Measurements from ENCODE around the gene ZNF208. TPM values are rescaled to one million over a fixed set of nuclear protein-coding genes. Genes with fewer than 3 reads are reported as not detected.

ZNF208 gene
- total and polyA plus RNA-seq, 2 donors (not counting 1 experiment from before 2014, with no cell fraction given): 4.0 to 11.4 TPM

DNA sequence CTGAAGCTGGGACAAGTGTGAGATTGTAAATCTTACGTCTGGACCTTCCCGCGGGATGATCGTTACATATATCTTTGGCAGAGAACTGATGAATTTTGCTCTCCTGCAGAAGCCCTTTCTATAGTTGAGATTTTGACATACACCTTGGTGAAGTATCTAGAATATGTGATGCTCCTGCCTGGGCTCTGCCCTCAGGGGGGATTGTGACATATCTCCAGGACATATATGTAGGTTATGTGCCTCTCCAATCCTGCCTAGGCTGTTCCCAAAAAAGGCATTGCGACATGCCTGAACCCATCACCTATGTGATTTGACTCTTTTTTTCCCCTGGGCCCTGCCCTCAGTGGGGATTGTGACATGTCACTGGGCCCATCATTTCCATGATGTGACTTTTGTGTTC is 76.6 kb downstream of the ZNF208 start:
- Histone ChIP-seq H3K9me3 (ENCODE audit: control extremely low read depth in 1 of 3, control insufficient read depth in 2 of 3, insufficient read depth in 1 of 3, low read length in 2 of 3) (peaks cover 0 to 8% (median 1%) of the 10 kb centered on the region in 3 donors), H3K4me1 (ENCODE audit: control insufficient read depth in 2 of 2, insufficient read depth in 2 of 2, low read length in 2 of 2) (no peaks in the 10 kb centered on the region), H3K4me2 (replicated peaks; ENCODE audit: low read depth, low read length, poor library complexity, severe bottlenecking) (no peak overlapping the region), H3K79me2 (ENCODE audit: control insufficient read depth, insufficient read depth, low read length) (no peaks in the 10 kb centered on the region), H3K36me3 (replicated peaks in 1 of 2; ENCODE audit: control extremely low read depth in 1 of 2, control insufficient read depth in 1 of 2, extremely low read depth in 1 of 2, insufficient read depth in 2 of 2, low read length in 1 of 2) (no peaks in the 10 kb centered on the region), H4K20me1 (ENCODE audit: control insufficient read depth, insufficient read depth, low read length, poor library complexity, severe bottlenecking) (no peaks in the 10 kb centered on the region), H3K4me3 (ENCODE audit: control extremely low read depth in 1 of 5, extremely low read depth in 1 of 5, insufficient read depth in 1 of 5, low read depth in 2 of 5, low read length in 4 of 5) (no peak overlapping the region), H3K27me3 (replicated peaks in 1 of 4; ENCODE audit: control extremely low read depth in 1 of 4, control insufficient read depth in 3 of 4, insufficient read depth in 4 of 4, low read length in 3 of 4) (no peaks in the 10 kb centered on the region), H3K27ac (ENCODE audit: low read length in 2 of 2) (no peak overlapping the region), H2AFZ (ENCODE audit: insufficient read depth, low read depth, low read length, poor library complexity, severe bottlenecking) (no peak overlapping the region), H3K9ac (ENCODE audit: low read length) (no peak overlapping the region)
- Mint-ChIP-seq H3K27ac (no peak overlapping the region), H3K4me1 (no peaks in the 10 kb centered on the region), H3K27me3 (no peaks in the 10 kb centered on the region), H3K4me3 (no peak overlapping the region), H3K9me3 (ENCODE audit: insufficient read depth) (peaks cover 3% of the 10 kb centered on the region)
- POLR2A ChIA-PET: no interaction called here
- CTCF ChIA-PET: no interaction called here
- TF ChIP-seq CTCF (IDR thresholded peaks at IDR 0.05) (no peak), EZH2 (IDR thresholded peaks at IDR 0.05; ENCODE audit: borderline replicate concordance, insufficient read depth, low read depth, low read length, poor library complexity, severe bottlenecking) (no peak)
- intact Hi-C loops (cut with micrococcal nuclease): no loop called here
- ATAC-seq (ENCODE audit: low read depth) (no peak), DNase-seq (no peak)
- WGBS (ENCODE audit: insufficient coverage): 96% methylated on average over 4 of the region's 5 CpGs

- H3K4me3 ChIP-seq (ENCODE audit: control extremely low read depth in 1 of 5, extremely low read depth in 1 of 5, insufficient read depth in 1 of 5, low read depth in 2 of 5, low read length in 4 of 5): no peak overlapping the region
- H3K4me1 ChIP-seq (ENCODE audit: control insufficient read depth in 2 of 2, insufficient read depth in 2 of 2, low read length in 2 of 2): no peaks in the 10 kb centered on the region
- Mint-ChIP-seq H3K27ac (no peak overlapping the region), H3K4me3 (no peak overlapping the region), H3K27me3 (no peaks in the 10 kb centered on the region), H3K9me3 (ENCODE audit: insufficient read depth) (peaks cover 18% of the 10 kb centered on the region), H3K4me1 (no peaks in the 10 kb centered on the region)
- intact Hi-C loops (cut with micrococcal nuclease): no loop called here
- DNase-seq (no peak), ATAC-seq (ENCODE audit: low read depth) (no peak)
- no peak for TF ChIP-seq CTCF (IDR thresholded peaks at IDR 0.05)
- no peak for TF ChIP-seq EZH2 (IDR thresholded peaks at IDR 0.05; ENCODE audit: borderline replicate concordance, insufficient read depth, low read depth, low read length, poor library complexity, severe bottlenecking)
- H3K27me3 ChIP-seq (replicated peaks in 1 of 4; ENCODE audit: control extremely low read depth in 1 of 4, control insufficient read depth in 3 of 4, insufficient read depth in 4 of 4, low read length in 3 of 4): no peaks in the 10 kb centered on the region
- H3K79me2 ChIP-seq (ENCODE audit: control insufficient read depth, insufficient read depth, low read length): no peaks in the 10 kb centered on the region
- ChIA-PET CTCF (no interaction called here), POLR2A (no interaction called here)
- H3K36me3 ChIP-seq (replicated peaks in 1 of 2; ENCODE audit: control extremely low read depth in 1 of 2, control insufficient read depth in 1 of 2, extremely low read depth in 1 of 2, insufficient read depth in 2 of 2, low read length in 1 of 2): no peaks in the 10 kb centered on the region
- 24% methylated on average over 2 of the region's 2 CpGs for WGBS (ENCODE audit: insufficient coverage)
- no peaks in the 10 kb centered on the region for H4K20me1 ChIP-seq (ENCODE audit: control insufficient read depth, insufficient read depth, low read length, poor library complexity, severe bottlenecking)
- H2AFZ ChIP-seq (ENCODE audit: insufficient read depth, low read depth, low read length, poor library complexity, severe bottlenecking): no peak overlapping the region
- peaks cover 4 to 7% (median 7%) of the 10 kb centered on the region in 3 donors for H3K9me3 ChIP-seq (ENCODE audit: control extremely low read depth in 1 of 3, control insufficient read depth in 2 of 3, insufficient read depth in 1 of 3, low read length in 2 of 3)
- H3K27ac ChIP-seq (ENCODE audit: low read length in 2 of 2): no peak overlapping the region
- no peak overlapping the region for H3K9ac ChIP-seq (ENCODE audit: low read length)
- no peak overlapping the region for H3K4me2 ChIP-seq (replicated peaks; ENCODE audit: low read depth, low read length, poor library complexity, severe bottlenecking)
Observed at GRCh38 chr19:21922276-21922675, 88.5 kb downstream of the ZNF208 start.

All from B cell (primary cell).